22Rv1 (cell line): Measurements from ENCODE around the gene PRKD1.

ENCODE experiments used
- CTCF ChIP-seq: fragments of 450-650 bp; IDR thresholded peaks from 2 replicates; pipeline ENCODE4 v1.5.1; 2017; ENCODE audit warnings: mild to moderate bottlenecking
- ZFX ChIP-seq: fragments of 450-650 bp; IDR thresholded peaks from 2 replicates; pipeline ENCODE4 v1.6.1; 2017; ENCODE audit warnings: antibody characterized with exemption, borderline replicate concordance

DNA sequence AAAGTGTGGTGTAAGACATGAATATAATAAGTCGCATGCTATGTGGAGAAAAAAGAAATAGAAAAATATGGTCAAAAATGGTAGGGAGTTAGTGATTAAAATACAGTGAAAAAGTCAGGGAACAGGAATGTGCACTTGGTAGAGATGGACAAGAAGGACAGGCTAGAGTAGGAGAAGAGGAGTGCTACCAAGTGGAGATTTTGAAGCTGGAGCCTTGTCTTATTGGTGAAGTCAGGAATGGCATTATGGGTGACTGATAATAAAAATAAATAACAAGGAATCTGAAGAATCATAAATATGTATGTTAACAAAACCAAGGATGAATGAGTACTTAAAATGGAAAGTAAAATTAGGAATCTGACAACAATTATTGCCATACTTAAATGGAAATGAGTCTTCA is 204.8 kb downstream of the PRKD1 start:
- TF ChIP-seq CTCF (no peak), ZFX (no peak)
